AG10803 (cell line): ENCODE results near the gene LRRN4CL.
"Not testable (repeated sequence)": the region's sequence is repeated elsewhere in the genome, so short reads cannot be mapped to it uniquely, and the experiment has no call there.

Experiments
- DNase-seq: peaks from one replicate; pipeline ENCODE4 v3.0.0; 2010; ENCODE audit warnings: low read depth
- H3K4me3 ChIP-seq: 2 replicates; pipeline ENCODE4 v1.5.1; 2011; ENCODE audit warnings: mild to moderate bottlenecking, low read length, control low read depth
- CTCF ChIP-seq: conservative IDR thresholded peaks from 2 replicates; pipeline ENCODE4 v1.5.1; 2011; ENCODE audit warnings: mild to moderate bottlenecking, low read length, control low read depth, inconsistent platforms

Gene LRRN4CL

GRCh38 chr11:62689421-62690183 lies at the start of gene LRRN4CL:
LRRN4CL (minus strand) TSS chr11:62689530; CDS start chr11:62688508, 1,022 bp downstream.
- TF ChIP-seq CTCF = peak; percentile 16; the same call in 1 of the 2 replicates
- DNase-seq = peak; percentile 99
- peak within 1 kb of the TSS; percentile 70 for H3K4me3 ChIP-seq

- TF ChIP-seq CTCF = no peak
- DNase-seq = no peak
- H3K4me3 ChIP-seq = no peak overlapping the region
Observed at GRCh38 chr11:62737196-62737595, 47.9 kb upstream of the LRRN4CL start.

- DNase-seq = peak; percentile 48
- peak; percentile 32; the same call in 1 of the 2 replicates for TF ChIP-seq CTCF
- no peak overlapping the region for H3K4me3 ChIP-seq
Observed at GRCh38 chr11:62732830-62733229, 43.5 kb upstream of the LRRN4CL start.

- DNase-seq = not testable (repeated sequence)
- H3K4me3 ChIP-seq = peak overlapping the region; percentile 97
Observed at GRCh38 chr11:62730076-62730475, 40.7 kb upstream of the LRRN4CL start.

GRCh38 chr11:62728171-62728988 lies 39.0 kb upstream of the LRRN4CL start, which contains the start of gene TTC9C:
TTC9C (plus strand) TSS chr11:62728486; CDS start chr11:62728849, 363 bp downstream.
- peak; percentile 87 for DNase-seq
- H3K4me3 ChIP-seq = peak within 1 kb of the TSS; percentile 99
- TF ChIP-seq CTCF = no peak

- DNase-seq = peak; percentile 97
- TF ChIP-seq CTCF = no peak
- H3K4me3 ChIP-seq = peak overlapping the region; percentile 97
Observed at GRCh38 chr11:62727872-62728170, 38.5 kb upstream of the LRRN4CL start.

- peak; percentile 38 for TF ChIP-seq CTCF
- H3K4me3 ChIP-seq = peak within 1 kb of the TSS; percentile 99
- peak; percentile 99 for DNase-seq
Observed at GRCh38 chr11:62727165-62727871, 38.0 kb upstream of the LRRN4CL start, which contains the start of gene HNRNPUL2. HNRNPUL2 (minus strand) TSS chr11:62727457; CDS start chr11:62727156, 301 bp downstream.
